HG03520 (cell line): Measurements from ENCODE around the gene FRMD4A.
A peak's percentile ranks its signal among the peaks of the same experiment; 100 is the strongest.

Experiments
- ATAC-seq: cut with Tn5 transposase; IDR thresholded peaks from one replicate; pipeline ENCODE4 v1.9.1; 2021; ENCODE audit warnings: mild to moderate bottlenecking, moderate library complexity; ENCODE audit not compliant: unreplicated experiment

FRMD4A gene

GRCh38 chr10:14192746-14193145 is 138.0 kb downstream of the FRMD4A start:
- ATAC-seq, result no peak

GRCh38 chr10:14191871-14192270 is 138.9 kb downstream of the FRMD4A start:
- ATAC-seq, result no peak

GRCh38 chr10:14191407-14191806 is 139.3 kb downstream of the FRMD4A start:
- no peak for ATAC-seq

GRCh38 chr10:14190702-14191101 is 140.0 kb downstream of the FRMD4A start:
- no peak for ATAC-seq

- ATAC-seq, result no peak
These were observed 144.5 kb downstream of the FRMD4A start for GRCh38 chr10:14186245-14186644.

DNA sequence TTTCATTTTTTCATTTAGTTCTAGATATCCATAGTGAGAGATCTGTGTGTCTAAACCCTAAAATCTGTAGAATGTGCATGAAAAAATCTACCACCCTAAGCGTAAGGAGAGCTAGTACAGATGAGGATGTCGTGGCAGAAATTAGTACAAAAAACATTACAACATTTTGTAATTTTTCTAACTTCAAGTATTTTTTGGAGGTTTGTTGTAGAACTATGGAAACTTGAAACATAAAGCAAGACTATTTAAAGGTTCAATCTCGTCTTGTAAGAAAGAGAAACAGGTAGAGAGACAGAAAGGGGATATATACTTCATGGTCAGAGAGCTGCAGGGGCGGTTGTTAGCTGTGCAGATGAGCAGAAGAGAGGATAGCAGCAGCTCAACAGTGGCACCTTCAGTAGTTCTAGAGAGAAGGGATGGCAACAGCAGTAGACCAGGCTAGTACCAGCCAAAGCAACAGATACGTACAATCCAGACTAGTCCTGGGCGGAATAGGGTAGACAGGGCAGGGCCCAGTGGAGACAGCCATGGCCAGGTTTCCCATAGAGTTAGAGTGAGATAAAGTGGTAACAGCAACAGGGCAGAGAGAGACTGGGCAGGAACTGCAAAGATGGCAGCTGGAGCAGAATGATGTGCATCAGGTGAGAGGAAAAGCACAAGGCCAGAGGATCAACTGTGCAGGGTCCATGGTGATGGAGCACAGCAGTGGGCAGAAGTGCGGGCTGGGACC is 145.2 kb downstream of the FRMD4A start:
- peak; percentile 75 for ATAC-seq

DNA sequence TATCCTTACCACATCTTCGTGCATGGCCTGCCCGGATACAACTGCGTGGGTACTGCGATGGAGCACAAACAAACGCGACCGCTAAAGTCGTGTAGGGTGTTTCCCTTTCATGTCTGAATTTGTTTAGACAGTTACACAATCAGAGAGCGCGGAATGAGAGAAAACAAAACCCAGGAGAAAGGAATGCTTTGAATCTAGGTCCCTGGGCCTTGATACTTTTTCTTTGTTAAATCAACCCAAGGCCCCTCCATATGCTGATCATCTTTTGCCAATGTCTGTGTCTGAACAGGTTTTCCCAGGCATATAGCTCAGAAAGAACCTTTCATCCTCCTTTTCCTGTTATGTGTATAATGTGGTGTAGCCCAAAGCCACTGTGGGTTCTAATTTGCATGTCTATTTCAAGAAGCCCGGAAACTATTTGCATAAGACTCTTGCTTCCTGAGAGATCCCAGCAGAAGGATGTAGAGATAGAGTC is 145.8 kb downstream of the FRMD4A start:
- ATAC-seq, result peak; percentile 56

- no peak for ATAC-seq
These were observed 147.9 kb downstream of the FRMD4A start for GRCh38 chr10:14182781-14183180.

GRCh38 chr10:14181567-14181936 is 149.2 kb downstream of the FRMD4A start:
- no peak for ATAC-seq

- ATAC-seq, result no peak
These were observed 149.7 kb downstream of the FRMD4A start for GRCh38 chr10:14180911-14181566.

DNA sequence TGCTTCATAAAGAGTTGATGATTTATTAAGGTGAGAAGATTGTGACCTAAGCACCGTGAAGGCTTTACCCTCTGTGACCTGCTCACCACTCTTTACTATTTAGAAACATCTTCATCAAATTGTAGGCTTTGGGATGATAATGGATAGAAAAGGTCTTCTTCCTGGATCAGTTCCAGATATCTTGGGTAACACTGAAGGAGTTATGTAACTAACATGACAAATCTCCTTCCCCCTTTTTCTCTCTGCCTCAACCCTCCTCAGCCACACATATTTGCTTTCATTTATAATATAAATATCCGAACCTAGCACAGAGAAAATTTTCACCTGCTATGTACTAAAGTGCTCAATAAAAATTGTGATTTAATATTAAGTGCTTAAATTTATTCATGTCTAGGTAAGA is 151.5 kb downstream of the FRMD4A start:
- ATAC-seq, result no peak

- no peak for ATAC-seq
These were observed 156.8 kb downstream of the FRMD4A start for GRCh38 chr10:14173706-14174594.

DNA sequence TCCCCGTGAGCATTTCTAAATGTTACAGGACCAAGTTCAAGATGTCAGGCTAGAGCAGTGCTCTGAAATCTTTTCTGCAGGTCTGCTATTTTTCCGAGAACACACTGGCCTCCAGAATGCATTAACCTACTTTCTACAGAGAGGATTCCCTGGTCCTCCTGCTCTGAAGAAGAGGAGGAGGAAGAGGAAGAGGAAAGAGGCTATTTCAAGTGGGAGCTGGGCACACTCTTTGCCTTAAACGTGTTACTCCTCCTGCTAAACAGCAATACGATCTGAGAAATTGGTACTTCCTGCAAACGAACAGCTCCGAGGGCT is 157.4 kb downstream of the FRMD4A start:
- no peak for ATAC-seq

DNA sequence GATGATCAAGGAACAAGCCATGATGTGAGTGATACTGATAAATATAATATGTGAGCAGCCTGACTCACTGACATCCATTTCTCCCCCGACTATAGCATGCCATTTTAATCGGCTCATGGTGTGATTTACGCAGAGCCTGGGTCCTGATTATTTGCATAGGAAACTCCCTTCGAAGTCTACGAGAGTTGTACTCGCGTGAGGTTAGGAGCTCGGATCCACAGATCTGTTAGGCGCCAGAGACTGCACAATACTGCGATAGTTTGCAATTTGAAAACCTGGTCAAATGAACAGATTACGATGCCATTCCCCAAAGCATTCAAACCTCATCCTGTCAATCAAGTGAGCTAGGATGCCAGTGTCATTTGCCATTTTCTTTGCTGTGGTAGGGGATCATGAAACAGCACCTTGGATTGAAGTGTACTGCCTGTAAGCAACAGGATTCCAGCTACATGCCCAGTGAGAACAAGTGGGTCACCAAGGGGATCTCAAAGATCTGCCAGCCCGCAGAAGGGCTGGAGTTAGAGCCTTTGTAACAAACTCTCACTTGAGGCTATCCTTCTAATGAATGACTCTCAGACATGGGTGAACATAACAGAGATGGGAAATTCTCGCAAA is 158.3 kb downstream of the FRMD4A start:
- ATAC-seq, result no peak

- no peak for ATAC-seq
These were observed 159.4 kb downstream of the FRMD4A start for GRCh38 chr10:14171336-14171735.

- ATAC-seq, result no peak
These were observed 167.2 kb downstream of the FRMD4A start for GRCh38 chr10:14163377-14164086.

DNA sequence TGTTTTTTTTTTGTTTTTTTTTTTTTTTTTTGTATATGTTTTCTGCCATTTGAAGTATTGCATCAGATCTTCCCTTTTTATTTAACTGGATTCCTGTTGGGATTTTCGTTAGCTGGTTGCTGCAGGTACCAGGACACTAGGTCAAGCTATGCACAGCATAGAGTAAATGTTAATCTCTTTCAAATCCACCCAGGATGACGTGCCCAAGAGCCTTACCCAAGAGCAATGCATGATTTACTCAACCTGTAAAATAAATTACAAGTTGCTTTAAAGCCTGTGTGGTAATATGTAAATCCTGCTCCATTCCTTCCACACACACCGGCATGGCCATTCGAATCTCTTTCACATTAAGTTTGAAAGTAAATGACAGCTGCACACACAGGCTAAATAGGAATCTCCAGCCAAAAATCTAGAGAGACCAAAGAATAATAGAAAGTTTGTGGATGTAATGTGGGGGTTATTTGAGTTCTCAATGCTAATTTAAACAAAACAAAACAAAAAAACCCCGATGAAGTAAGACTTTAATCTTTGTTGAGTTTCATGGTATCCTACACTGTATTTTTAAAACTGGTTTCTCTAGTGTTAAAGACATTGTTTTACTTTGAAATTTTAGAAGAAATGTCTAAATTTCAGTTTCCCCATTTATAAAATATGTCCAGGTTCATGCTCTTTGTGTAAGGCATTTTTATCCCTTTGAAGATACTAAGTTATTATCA is 167.9 kb downstream of the FRMD4A start:
- ATAC-seq, result no peak

- ATAC-seq, result no peak
These were observed 168.7 kb downstream of the FRMD4A start for GRCh38 chr10:14162061-14162460.

- no peak for ATAC-seq
These were observed 170.4 kb downstream of the FRMD4A start for GRCh38 chr10:14160299-14160698.

DNA sequence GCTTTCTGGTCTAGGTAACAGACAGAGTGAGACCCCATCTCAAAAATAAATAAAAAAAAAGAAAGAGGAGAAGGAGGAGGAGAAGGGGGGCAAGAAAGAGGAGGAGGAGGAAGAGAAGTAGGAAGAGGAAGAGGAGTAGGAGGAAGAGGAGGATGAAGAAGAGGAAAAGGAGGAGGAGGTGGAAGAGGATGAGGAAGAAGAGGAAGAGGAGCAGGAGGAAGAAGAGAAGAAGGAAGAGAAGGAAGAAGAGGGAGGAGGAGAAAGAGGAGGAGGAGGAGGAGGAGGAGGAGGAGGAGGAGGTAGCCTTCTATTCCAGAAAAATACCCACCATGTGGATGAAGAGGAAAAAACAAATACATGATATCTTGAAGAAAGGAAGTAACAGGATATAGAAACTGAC is 172.1 kb downstream of the FRMD4A start:
- ATAC-seq, result no peak
